GM12801 (cell line): Measurements from ENCODE around the gene PYGB.

Experiments used
- TF ChIP-seq, protein P1 (sequence below): IDR thresholded peaks from one replicate; pipeline ENCODE4 v1.5.1; 2011; ENCODE audit warnings: control low read depth; ENCODE audit not compliant: insufficient read length; ENCODE audit errors: extremely low read depth

Gene PYGB

DNA sequence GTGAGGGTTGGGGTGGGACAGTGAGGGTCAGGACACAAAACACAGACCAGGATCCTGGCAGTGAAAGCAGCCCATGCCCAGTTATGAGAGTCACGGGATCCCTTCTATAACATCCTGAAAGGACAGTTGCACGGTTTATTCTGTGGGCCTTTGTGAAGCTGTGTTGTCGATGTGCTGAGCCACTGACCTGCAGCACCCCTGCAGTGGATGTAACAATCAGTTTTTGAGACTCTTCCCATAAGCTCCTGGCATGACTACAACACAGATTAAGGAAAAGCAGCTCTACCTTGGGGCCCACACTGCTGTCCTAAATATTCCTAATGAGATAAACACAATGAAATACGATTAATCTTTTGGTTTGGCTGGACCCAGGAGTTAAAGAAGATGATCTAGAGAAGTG lies 3.7 kb downstream of the PYGB start:
- TF ChIP-seq, protein P1, sequence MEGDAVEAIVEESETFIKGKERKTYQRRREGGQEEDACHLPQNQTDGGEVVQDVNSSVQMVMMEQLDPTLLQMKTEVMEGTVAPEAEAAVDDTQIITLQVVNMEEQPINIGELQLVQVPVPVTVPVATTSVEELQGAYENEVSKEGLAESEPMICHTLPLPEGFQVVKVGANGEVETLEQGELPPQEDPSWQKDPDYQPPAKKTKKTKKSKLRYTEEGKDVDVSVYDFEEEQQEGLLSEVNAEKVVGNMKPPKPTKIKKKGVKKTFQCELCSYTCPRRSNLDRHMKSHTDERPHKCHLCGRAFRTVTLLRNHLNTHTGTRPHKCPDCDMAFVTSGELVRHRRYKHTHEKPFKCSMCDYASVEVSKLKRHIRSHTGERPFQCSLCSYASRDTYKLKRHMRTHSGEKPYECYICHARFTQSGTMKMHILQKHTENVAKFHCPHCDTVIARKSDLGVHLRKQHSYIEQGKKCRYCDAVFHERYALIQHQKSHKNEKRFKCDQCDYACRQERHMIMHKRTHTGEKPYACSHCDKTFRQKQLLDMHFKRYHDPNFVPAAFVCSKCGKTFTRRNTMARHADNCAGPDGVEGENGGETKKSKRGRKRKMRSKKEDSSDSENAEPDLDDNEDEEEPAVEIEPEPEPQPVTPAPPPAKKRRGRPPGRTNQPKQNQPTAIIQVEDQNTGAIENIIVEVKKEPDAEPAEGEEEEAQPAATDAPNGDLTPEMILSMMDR: no peak

DNA sequence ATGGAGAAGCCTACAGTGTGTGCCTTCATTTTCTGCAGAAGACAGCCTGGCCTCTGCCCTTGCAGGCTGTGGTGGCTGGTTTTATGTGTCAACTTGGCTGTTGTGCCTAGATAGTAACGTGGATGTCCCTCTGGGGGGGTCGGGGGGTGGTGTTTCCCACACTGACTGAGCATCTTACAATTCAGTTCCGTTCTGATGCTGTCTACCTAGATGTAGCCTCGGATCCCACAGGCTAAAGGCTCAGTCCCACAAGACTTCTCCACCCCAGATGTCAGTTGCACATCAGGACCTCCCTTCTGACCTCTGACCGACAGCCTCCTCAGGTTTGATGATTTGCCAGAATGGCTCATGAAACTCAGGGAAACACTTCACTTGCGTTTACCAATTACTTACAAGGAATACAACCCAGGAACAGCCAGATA lies 4.4 kb downstream of the PYGB start:
- TF ChIP-seq, protein P1: no peak

DNA sequence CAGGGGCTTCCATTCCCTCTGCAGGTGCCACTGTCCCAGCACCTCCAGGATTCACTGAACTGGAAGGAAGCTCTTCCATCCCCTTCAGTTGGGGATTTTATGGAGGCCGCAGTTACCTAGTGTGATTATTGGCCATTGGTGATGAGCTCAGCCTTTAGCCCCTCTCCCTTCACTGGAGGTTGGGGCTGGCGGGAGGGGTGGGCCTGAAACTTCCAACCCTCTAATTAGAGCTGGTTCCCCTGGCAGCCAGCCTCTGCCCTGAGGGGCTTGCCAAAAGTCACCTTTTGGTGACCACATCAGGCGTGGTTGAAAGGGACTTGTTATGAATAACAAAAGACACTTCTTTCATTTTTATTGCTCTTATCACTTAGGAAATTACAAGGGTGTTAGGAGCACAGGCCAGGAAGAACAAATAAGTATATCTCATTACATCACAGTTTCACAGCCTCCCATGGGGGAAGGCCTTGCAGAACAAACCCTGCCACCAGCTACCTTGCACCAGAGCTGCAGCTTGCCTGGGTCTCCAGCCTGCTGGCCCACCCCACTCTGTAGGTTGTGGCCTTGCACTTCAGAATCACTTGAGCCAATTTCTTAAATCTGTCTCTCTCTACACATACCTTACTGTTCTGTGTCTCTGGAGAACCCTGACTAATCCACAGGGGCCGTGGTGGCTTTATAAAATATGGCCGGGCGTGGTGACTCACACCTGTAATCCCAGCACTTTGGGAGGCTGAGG lies 5.0 kb downstream of the PYGB start:
- TF ChIP-seq, protein P1: no peak

DNA sequence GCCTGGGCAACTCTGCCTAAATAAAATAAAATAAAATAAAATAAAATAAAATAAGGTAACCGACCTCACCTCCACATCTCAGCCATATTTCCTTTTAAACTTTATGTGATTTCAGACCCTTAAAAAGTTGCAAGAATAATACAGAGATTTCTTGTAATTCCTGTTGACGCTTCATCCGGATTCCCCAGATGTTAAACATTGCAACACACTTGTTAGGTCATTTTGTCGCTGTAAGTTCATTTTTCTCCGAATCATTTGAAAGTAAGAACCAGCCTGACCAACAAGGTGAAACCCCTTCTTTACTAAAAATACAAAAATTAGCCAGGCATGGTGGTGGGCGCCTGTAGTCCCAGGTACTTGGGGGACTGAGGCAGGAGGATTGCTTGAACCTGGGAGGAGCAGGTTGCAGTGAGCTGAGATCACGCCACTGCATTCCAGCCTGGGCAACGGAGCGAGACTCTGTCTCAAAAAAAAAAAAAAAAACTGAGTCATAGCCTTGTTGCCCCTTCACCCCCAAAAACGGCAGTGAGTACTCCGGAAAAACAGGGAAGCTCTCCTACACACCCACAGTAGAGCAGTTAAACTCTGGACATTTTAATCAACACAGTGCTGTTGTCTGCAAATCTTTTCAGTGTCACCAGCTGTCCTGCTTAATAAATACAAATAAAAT lies 5.9 kb downstream of the PYGB start:
- TF ChIP-seq, protein P1: no peak

DNA sequence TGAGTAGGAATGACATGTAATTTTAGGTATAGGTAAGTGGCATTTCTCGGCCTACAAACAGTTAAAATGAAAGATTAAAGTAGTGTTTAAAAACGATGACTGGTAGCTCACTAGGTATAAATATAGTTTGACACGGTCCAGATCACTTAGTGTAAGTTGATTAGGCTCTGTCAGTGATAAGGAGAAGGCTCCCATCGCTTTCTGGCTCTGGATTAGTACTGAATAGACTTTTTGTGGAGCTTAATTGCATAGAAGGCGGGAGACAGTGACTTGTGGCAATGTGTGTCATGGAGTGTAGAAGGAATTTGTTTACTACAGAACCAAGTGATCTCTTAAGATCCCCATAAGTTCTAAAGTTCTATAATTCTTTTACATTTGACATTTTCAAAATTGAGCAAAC lies 6.7 kb downstream of the PYGB start:
- TF ChIP-seq, protein P1: no peak

DNA sequence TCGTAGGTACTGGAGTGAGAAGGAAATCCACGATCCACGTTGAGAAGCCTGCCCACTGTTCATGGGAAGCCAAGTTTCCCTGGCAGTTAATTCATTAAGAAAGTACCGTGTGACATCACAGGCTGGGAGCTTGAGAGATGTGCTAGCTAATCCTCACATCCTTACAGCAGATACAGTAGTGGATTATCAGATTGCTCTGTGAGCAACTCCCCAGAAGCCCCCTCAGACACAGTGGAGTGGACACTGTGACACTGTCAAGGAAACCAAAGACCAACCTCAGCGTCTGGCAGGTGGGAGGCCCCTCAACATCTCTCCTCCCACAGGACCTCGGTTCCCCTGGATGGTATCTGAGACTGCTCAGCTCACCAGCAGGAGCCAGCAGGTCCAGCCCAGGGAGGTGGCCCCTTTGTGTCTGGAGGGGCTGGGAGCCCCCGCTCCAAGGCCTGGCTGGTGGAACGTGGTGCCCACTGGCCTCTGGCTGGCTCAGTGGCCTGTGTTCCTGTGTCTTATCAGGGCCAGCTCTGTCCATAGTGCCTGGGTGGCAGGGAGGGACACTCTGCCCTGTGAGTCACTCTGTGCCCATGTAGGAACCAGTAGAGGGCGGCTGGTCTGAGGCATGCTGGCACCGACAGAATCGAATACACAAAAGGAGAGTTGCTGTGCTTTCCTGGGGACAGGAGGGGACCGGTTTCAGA lies 7.2 kb downstream of the PYGB start:
- TF ChIP-seq, protein P1: no peak

DNA sequence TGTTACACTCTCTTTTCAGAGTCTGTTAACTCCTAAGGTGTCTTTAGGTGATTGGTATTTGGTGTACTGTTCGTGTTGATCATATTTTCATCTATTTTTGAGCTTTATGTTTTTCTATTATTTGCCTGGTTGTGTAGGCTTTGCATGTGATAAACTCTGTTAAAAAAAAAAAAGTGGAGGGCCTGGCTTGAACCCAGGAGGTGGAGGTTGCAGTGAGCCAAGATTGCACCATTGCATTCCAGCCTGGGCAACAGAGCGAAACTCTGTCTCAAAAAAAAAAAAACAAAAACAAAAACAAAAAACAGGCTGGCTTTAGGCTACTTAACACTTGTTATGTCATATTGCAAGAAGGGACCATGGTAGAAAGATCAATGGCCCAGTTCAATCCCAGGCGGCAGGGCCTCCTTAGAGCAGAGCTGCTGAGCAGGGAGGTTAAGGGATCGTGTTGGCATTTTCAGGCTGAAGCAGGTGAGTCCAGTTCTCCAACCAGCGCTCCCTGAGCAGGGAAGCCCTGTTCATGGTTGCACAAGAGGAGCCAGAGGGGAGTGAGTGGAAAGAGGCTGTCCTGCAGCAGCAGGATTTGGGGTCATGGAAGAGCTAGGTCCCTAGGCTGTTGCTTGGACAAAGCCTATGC lies 8.5 kb downstream of the PYGB start:
- TF ChIP-seq, protein P1: no peak
